Retinal pigment epithelial cell (primary cell): ENCODE measurements around the gene CCDC192.

Experiments used
- DNase-seq: peaks from one replicate; pipeline ENCODE4 v3.0.0-alpha.2; 2010; ENCODE audit warnings: low read depth
- H3K4me3 ChIP-seq: 2 replicates; pipeline ENCODE4 v1.5.1; 2011; ENCODE audit warnings: mild to moderate bottlenecking, low read length, control low read depth, moderate library complexity
- CTCF ChIP-seq: conservative IDR thresholded peaks from 2 replicates; pipeline ENCODE4 v1.5.1; 2011; ENCODE audit warnings: low read depth, low read length, control low read depth, inconsistent platforms

Gene CCDC192

GRCh38 chr5:127824126-127824525 is 120.9 kb downstream of the CCDC192 start:
- DNase-seq = no peak
- H3K4me3 ChIP-seq = no peak overlapping the region
- TF ChIP-seq CTCF = no peak

DNA sequence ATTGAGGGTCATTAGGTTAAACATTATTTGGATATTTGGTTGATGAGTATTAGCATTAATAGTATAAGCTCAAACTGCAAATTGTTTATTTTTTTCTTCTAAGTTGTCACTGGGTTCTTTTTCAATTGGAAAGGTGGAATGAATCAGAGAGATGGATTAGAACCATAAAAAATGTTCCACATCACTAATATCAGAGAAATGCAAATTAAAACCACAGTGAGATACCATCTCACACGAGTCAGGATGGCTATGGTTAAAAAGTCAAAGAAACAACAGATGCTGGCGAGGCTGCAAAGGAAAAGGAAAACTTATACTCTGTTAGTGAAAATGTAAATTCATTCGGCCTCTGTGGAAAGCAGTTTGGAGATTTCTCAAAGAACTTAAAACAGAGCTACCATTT is 122.8 kb downstream of the CCDC192 start:
- no peak for DNase-seq
- no peak for TF ChIP-seq CTCF
- H3K4me3 ChIP-seq = no peak overlapping the region

DNA sequence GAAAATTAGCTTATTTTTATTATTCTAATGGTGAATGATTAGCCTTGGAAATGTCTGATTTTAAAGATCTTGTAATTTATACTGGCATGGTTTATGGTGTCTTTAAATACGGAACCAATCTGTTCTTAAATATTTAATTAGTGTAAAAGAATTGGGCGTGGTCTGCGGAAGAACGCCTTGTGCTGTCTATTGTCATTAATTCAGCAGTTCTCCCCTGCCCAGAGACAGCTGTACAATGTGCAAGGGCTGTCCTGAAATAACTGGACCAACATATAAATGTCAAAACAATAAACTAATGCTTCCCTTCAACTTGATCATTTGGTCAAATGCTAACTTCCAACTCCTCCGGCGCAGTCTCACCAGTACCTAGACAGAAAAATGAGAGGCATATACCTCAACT is 124.3 kb downstream of the CCDC192 start:
- TF ChIP-seq CTCF = no peak
- DNase-seq = no peak
- H3K4me3 ChIP-seq = no peak overlapping the region

DNA sequence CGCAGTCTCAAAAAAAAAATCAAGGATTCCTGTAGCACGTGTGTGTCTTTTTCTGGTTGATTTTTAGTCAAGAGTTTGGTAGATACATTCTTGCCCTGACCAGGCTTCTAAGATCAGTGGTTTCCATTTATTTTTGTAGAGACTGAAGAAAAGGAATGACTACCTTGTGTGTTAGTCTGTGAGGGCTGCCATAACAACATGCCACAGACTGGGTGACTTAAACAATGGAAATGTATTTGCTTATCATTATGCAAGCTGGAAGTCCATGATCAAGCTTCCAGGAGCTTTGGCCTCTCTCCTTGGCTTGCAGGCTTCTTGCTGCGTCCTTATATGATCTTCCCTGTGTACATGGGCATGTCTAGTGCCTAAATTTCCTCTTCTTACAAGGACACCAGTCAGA is 127.0 kb downstream of the CCDC192 start:
- TF ChIP-seq CTCF = no peak
- no peak overlapping the region for H3K4me3 ChIP-seq
- no peak for DNase-seq

GRCh38 chr5:127830829-127831598 is 127.8 kb downstream of the CCDC192 start:
- no peak for TF ChIP-seq CTCF
- DNase-seq = no peak
- no peak overlapping the region for H3K4me3 ChIP-seq

DNA sequence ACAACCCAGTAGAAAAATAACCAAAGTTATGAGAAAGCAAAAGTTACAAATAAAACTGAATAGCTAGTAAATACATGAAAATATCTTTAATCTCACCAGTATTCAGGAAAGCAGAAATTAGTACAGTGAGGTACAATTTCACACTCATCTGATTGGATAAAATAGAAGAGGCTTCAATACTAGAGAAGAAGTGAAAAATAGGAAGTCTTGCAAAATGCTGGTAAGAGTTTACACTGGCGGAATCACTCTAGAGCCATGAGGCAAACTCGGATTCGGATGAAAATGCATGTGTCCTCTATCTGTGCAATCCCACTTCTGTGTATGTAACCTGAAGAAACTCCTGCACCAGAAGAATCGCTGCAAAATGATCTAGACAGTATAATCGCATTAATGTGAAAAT is 128.9 kb downstream of the CCDC192 start:
- H3K4me3 ChIP-seq = no peak overlapping the region
- no peak for TF ChIP-seq CTCF
- no peak for DNase-seq

GRCh38 chr5:127834094-127834531 is 130.9 kb downstream of the CCDC192 start:
- H3K4me3 ChIP-seq = no peak overlapping the region
- no peak for TF ChIP-seq CTCF
- DNase-seq = no peak
